Subcutaneous adipose tissue (tissue), 4 donors: ENCODE results near the gene C1QTNF6. TPM values are rescaled to one million over a fixed set of nuclear protein-coding genes. Genes with fewer than 3 reads are reported as not detected.

Source experiments
- total RNA-seq, 4 donors: library from RNA; depleted of rRNA; stranded (reverse); fragments of >200 nt; gene quantifications; one replicate each; pipeline ENCODE4 v1.1.0, GENCODE V29; 2016
- TF ChIP-seq, protein P1 (sequence below): fragments of 450-650 bp; IDR thresholded peaks from one replicate; pipeline ENCODE4 v1.5.1; 2016; ENCODE audit warnings: low read depth, mild to moderate bottlenecking, control low read depth, antibody characterized with exemption, moderate library complexity

C1QTNF6 gene
- total RNA-seq, 4 donors from 2014 or later = 0.33 to 3.2 (median 2.4) TPM

DNA sequence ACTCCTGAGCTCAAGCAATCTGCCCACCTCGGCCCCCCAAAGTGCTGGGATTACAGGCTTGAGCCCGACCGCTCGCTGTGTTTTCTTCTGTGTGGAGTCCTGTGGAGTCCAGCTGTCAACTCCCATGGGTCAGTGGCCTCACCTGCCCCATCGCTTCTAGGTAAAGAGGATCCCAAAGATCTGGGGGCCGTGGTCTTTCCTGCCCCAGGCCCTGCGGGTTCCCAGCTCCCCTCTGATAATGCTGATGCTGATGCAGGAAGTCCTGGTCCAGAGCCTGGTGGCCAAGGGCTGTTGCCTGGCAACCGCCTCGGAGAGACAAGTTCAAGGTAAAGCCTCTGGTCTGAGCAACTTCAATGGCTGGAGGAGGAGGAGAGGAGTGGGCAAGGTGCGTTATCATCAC is 14.7 kb upstream of the C1QTNF6 start:
- TF ChIP-seq, protein P1, sequence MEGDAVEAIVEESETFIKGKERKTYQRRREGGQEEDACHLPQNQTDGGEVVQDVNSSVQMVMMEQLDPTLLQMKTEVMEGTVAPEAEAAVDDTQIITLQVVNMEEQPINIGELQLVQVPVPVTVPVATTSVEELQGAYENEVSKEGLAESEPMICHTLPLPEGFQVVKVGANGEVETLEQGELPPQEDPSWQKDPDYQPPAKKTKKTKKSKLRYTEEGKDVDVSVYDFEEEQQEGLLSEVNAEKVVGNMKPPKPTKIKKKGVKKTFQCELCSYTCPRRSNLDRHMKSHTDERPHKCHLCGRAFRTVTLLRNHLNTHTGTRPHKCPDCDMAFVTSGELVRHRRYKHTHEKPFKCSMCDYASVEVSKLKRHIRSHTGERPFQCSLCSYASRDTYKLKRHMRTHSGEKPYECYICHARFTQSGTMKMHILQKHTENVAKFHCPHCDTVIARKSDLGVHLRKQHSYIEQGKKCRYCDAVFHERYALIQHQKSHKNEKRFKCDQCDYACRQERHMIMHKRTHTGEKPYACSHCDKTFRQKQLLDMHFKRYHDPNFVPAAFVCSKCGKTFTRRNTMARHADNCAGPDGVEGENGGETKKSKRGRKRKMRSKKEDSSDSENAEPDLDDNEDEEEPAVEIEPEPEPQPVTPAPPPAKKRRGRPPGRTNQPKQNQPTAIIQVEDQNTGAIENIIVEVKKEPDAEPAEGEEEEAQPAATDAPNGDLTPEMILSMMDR = no peak

DNA sequence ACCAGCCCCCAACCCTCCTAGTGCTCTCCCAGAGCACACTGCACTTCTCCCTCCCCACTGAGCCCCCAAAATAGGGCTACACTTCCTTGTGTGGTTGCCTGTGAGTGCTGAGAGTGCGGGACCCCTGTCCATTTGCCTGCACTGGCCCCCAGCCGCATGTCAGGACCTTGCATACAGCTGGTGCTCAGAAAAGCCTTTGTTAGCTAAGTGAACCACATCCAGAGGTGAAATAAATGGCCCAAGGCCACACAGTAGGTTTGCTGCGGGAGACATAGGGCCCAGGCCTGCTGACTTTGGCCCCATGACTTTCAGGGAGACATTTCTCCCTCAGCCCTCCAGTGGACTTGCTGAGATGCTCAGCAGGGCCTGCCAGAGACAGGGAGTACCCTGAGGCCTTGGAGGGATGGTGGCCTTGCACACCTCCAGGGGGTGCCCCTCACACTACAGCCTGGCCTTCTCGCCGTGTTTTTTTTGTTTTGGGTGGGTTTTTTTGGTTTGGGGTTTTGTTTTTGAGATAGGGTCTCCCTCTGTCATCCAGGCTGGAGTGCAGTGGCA is 14.0 kb upstream of the C1QTNF6 start:
- TF ChIP-seq, protein P1 = no peak

GRCh38 chr22:37199760-37200108 is 11.7 kb upstream of the C1QTNF6 start:
- TF ChIP-seq, protein P1 = no peak

DNA sequence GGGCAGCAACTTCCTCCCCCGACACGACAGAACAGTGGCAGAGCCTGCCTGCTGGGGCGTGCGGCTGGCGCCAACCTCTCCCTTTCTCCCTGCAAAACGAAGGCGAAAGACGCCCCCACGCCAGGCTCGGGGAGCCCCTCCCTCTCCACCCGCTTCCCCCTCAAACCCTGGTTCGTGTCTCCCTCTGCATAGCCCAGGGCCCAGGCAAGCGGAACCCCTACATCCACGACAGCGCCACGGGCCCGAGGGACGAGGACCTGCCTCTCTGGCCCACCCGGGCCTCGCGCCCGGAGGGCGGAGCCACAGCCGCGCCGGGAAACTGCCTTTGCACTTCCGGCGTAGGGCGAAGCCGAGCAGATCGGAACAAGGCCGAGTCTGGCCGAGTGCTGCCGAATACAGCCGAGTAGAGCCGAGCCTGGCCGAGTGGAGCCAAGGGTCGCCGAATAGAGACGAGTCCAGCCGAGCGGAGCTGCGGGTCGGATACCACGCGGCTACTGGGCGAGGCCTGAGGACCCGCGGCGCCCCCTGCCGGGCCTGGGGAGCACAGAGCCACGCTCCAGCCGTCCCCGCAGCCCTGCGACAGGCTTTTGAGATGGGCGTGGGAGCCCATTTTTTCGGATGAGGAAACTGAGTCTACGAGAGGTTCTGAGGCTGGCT is 11.2 kb upstream of the C1QTNF6 start:
- TF ChIP-seq, protein P1 = no peak

DNA sequence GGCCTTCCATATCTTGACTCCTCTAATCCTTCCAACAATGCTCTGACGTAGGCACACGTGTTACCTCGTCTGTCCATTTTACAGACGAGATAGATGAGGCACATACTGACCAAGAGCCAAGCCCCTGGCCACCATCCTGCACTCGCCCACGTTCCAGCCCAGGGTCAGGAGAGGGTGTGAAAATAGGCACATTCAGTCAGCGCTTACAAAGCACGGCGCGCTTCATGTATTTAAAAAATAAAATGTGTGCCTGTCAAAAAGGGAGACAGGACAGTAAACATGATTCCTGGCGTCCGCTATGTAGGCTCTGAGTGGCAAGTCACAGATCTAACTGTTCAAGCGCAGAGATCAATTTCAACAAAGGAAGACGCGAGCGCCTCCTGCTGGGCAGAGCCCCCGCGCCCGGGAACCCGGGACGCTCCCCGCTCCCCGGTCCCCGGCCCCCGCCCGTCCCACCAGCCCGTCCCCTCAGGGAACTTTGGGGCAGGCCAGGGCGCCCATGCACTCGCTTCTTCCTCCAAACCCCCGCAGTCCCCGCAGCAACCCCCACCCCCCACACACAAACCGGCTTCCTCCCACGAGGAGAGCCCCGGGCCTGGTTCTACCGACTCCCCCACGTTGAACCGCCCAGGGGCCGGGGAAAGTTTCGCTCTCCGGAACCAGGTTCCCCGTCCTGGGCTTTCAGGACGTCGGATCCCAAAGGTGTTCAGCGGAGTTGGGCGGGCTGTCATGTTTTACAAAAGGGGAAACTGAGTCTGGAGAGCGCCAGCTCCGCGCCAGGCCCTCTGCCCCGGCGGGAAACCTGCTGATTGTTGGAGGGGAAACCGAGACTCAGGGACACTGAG is 10.4 kb upstream of the C1QTNF6 start:
- TF ChIP-seq, protein P1 = no peak

GRCh38 chr22:37197451-37198257 is 9.6 kb upstream of the C1QTNF6 start:
- TF ChIP-seq, protein P1 = no peak
